H1 (cell line): Measurements from ENCODE around the gene PEX1.

Experiments used
- BACH1 ChIP-seq: IDR thresholded peaks from 2 replicates; pipeline ENCODE4 v1.6.1; 2012; ENCODE audit warnings: low read length, improper control_type of control experiment
- CHD2 ChIP-seq: IDR thresholded peaks from 2 replicates; pipeline ENCODE4 v1.6.1; 2012; ENCODE audit warnings: low read length, improper control_type of control experiment
- EP300 ChIP-seq, 2 experiments: IDR thresholded peaks; 1 replicate in 1 of 2; 2 replicates in 1 of 2; pipeline ENCODE4 v1.6.1; 2011 to 2012; ENCODE audit warnings: low read depth in 2 of 2, low read length in 2 of 2, mild to moderate bottlenecking in 2 of 2, borderline replicate concordance in 1 of 2, inconsistent platforms in 1 of 2, moderate library complexity in 1 of 2
- GABPA ChIP-seq: IDR thresholded peaks from 2 replicates; pipeline ENCODE4 v1.6.1; 2011; ENCODE audit warnings: mild to moderate bottlenecking, low read length, moderate library complexity, borderline replicate concordance; ENCODE audit not compliant: insufficient read depth
- GTF2F1 ChIP-seq: IDR thresholded peaks from 2 replicates; pipeline ENCODE4 v1.6.1; 2012; ENCODE audit warnings: low read depth, low read length, improper control_type of control experiment, borderline replicate concordance
- MAX ChIP-seq: IDR thresholded peaks from 2 replicates; pipeline ENCODE4 v1.6.1; 2012; ENCODE audit warnings: inconsistent platforms
- NANOG ChIP-seq: IDR thresholded peaks from 2 replicates; pipeline ENCODE4 v1.6.1; 2011; ENCODE audit warnings: low read length, low read depth, mild to moderate bottlenecking, inconsistent platforms; ENCODE audit not compliant: insufficient read depth, poor library complexity, severe bottlenecking
- SAP30 ChIP-seq: fragments of 300-600 bp; sonication (generic); IDR thresholded peaks from 2 replicates; pipeline ENCODE4 v1.7.1; 2012; ENCODE audit warnings: low read length, moderate library complexity, mild to moderate bottlenecking, inconsistent platforms; ENCODE audit not compliant: insufficient read depth, insufficient replicate concordance
- TAF7 ChIP-seq: optimal IDR thresholded peaks from 2 replicates; pipeline ENCODE3; 2011; ENCODE audit warnings: low read depth, mild to moderate bottlenecking, inconsistent platforms, low read length, moderate library complexity, borderline replicate concordance
- TBP ChIP-seq: IDR thresholded peaks from 2 replicates; pipeline ENCODE4 v1.6.1; 2011; ENCODE audit warnings: low read depth, low read length, improper control_type of control experiment
- TF ChIP-seq, protein P1 (sequence below): IDR thresholded peaks from 2 replicates; pipeline ENCODE4 v1.6.1; 2012; ENCODE audit warnings: inconsistent platforms
- TF ChIP-seq, protein P2 (sequence below), 3 experiments: IDR thresholded peaks; 1 replicate in 2 of 3; 2 replicates in 1 of 3; pipeline versions ENCODE4 v1.5.1 to v1.6.1; 2011; ENCODE audit warnings: low read length in 3 of 3, mild to moderate bottlenecking in 3 of 3, inconsistent platforms in 2 of 3, low read depth in 1 of 3, moderate library complexity in 1 of 3; ENCODE audit not compliant: insufficient read depth in 1 of 3; ENCODE audit errors: control extremely low read depth in 1 of 3

DNA sequence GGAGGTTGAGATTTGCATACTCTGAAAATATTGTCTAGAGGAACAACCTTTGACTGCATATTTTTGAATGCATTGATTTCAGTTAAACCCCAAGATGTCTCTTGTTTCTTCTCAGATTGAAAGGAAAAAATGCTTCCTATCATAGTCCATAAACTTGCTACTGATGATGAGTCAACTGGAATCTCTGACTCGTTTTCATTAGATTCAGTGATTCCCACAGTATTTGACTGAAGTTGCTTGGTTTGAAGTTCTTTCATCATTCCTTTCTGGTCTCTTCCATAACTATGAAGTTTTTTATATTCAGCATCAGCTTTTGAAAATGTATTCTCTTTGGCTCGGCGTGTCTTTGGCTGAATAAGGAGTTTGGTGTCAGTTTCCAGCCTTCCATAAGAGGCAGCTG is 10.7 kb downstream of the PEX1 start:
- TF ChIP-seq CHD2 (no peak), TAF7 (no peak), NANOG (no peak), MAX (no peak), SAP30 (no peak), EP300 (IDR thresholded peaks at IDR 0.05; ENCODE audit: borderline replicate concordance in 1 of 2, low read depth in 2 of 2, low read length in 2 of 2) (no peak), GTF2F1 (no peak), TBP (no peak), GABPA (no peak), BACH1 (no peak)
- TF ChIP-seq, protein P1, sequence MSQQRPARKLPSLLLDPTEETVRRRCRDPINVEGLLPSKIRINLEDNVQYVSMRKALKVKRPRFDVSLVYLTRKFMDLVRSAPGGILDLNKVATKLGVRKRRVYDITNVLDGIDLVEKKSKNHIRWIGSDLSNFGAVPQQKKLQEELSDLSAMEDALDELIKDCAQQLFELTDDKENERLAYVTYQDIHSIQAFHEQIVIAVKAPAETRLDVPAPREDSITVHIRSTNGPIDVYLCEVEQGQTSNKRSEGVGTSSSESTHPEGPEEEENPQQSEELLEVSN, result no peak
- TF ChIP-seq, protein P2, sequence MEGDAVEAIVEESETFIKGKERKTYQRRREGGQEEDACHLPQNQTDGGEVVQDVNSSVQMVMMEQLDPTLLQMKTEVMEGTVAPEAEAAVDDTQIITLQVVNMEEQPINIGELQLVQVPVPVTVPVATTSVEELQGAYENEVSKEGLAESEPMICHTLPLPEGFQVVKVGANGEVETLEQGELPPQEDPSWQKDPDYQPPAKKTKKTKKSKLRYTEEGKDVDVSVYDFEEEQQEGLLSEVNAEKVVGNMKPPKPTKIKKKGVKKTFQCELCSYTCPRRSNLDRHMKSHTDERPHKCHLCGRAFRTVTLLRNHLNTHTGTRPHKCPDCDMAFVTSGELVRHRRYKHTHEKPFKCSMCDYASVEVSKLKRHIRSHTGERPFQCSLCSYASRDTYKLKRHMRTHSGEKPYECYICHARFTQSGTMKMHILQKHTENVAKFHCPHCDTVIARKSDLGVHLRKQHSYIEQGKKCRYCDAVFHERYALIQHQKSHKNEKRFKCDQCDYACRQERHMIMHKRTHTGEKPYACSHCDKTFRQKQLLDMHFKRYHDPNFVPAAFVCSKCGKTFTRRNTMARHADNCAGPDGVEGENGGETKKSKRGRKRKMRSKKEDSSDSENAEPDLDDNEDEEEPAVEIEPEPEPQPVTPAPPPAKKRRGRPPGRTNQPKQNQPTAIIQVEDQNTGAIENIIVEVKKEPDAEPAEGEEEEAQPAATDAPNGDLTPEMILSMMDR (IDR thresholded peaks at IDR 0.05; ENCODE audit: control extremely low read depth in 1 of 3, insufficient read depth in 1 of 3, low read depth in 1 of 3, low read length in 3 of 3), result no peak
